Mammary epithelial cell (primary cell): Measurements from ENCODE around the gene MRPL12.

Experiments used
- EZH2 ChIP-seq: IDR thresholded peaks from 2 replicates; pipeline ENCODE4 v1.6.1; 2012; ENCODE audit warnings: low read length, inconsistent platforms, borderline replicate concordance
- TF ChIP-seq, protein P1 (sequence below), 2 donors: IDR thresholded peaks in 1 of 2; conservative IDR thresholded peaks in 1 of 2; 2 replicates each; pipeline ENCODE4 v1.5.1; 2011 to 2012; ENCODE audit warnings: inconsistent platforms in 2 of 2, low read length in 2 of 2, mild to moderate bottlenecking in 2 of 2, control low read depth in 1 of 2, low read depth in 1 of 2; ENCODE audit not compliant: insufficient read depth in 1 of 2; ENCODE audit errors: extremely low read depth in 1 of 2

DNA sequence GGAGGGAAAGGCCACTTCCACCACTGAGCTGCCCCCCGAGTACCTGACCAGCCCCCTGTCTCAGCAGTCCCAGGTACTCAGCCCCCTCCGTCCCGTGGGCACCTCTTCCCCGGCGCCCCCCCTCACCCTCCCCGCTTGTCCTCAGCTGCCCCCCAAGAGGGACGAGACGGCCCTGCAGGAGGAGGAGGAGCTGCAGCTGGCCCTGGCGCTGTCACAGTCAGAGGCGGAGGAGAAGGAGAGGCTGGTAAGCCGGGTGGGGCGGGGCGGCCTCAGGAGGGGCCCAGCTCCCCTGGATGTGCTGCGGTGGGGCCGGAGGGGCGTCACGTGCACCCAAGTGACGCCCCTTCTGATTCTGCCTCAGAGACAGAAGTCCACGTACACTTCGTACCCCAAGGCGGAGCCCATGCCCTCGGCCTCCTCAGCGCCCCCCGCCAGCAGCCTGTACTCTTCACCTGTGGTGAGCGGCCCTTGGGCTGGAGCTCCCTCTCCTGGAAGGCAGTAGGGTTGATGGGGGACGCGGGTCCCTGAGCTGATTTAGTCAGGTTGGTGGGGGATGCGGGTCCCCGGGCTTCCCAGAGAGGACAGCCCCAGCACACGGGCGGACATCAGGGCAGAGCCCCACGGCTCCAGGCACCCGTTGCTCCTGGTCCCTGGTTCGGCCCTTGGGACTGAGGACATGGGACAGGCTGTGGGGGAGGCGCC is 9.5 kb upstream of the MRPL12 start:
- TF ChIP-seq EZH2 = no peak
- TF ChIP-seq, protein P1, sequence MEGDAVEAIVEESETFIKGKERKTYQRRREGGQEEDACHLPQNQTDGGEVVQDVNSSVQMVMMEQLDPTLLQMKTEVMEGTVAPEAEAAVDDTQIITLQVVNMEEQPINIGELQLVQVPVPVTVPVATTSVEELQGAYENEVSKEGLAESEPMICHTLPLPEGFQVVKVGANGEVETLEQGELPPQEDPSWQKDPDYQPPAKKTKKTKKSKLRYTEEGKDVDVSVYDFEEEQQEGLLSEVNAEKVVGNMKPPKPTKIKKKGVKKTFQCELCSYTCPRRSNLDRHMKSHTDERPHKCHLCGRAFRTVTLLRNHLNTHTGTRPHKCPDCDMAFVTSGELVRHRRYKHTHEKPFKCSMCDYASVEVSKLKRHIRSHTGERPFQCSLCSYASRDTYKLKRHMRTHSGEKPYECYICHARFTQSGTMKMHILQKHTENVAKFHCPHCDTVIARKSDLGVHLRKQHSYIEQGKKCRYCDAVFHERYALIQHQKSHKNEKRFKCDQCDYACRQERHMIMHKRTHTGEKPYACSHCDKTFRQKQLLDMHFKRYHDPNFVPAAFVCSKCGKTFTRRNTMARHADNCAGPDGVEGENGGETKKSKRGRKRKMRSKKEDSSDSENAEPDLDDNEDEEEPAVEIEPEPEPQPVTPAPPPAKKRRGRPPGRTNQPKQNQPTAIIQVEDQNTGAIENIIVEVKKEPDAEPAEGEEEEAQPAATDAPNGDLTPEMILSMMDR (conservative IDR thresholded peaks at IDR 0.05 in 1 of 2, IDR thresholded peaks at IDR 0.05 in 1 of 2; ENCODE audit: extremely low read depth in 1 of 2, insufficient read depth in 1 of 2, low read depth in 1 of 2, low read length in 2 of 2) = peak in 1 of 2 donors; percentile 10
